ENCODE data around the gene SLC43A3.

The SLC43A3 gene

DNA sequence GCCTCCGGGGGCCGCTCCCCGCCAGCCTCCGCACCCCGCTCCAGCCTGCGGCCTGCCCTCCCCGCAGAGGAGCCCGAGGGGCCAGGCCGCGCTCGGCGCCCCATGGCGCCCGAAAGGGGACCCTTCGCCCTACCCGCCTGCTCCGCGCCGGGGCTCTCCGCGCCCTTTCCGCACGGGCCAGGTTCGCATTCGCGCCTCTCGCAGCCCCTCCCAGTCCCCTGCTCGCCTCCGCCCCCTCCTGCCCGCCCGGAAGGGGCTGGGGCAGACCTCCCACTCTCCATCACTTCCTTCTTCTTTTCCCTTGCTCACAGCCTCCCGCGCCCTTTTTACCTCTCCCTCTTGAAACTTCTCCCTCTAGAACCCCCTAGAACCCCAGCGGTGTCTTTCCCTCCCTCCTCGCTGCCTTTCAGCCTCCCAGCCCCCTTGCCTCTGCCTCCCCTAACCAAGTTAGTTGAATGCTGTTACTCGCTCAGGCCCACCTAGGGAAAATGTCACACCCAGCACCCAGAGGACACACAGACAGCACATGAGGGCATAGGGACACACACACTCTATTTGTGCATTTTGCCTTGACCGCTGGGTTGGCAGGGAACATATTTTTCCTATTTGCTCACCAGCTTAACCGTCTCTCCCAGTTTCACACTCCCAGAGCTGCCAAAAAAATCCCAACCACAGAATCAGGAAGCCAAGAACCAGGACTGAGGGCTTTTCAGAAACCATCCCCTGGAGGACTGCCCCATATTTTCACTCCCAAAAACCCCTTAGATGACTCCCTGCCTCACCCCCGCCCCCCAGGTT lies at the start of gene SLC43A3:
Gene SLC43A3, minus strand, starts transcription at position 193 of the 798 bp plus-strand sequence. CDS start 949 bp downstream, outside the sequence.
- Mint-ChIP-seq H3K4me1 (ENCODE audit: low read depth) (peaks cover 43% of the 10 kb centered on the region), H3K4me3 (peak within 1 kb of the TSS; percentile 95), H3K27me3 (no peaks in the 10 kb centered on the region), H3K9me3 (ENCODE audit: low read depth) (no peaks in the 10 kb centered on the region), H3K27ac (peak within 1 kb of the TSS; percentile 96), H3K36me3 (peaks cover 24% of the 10 kb centered on the region)

DNA sequence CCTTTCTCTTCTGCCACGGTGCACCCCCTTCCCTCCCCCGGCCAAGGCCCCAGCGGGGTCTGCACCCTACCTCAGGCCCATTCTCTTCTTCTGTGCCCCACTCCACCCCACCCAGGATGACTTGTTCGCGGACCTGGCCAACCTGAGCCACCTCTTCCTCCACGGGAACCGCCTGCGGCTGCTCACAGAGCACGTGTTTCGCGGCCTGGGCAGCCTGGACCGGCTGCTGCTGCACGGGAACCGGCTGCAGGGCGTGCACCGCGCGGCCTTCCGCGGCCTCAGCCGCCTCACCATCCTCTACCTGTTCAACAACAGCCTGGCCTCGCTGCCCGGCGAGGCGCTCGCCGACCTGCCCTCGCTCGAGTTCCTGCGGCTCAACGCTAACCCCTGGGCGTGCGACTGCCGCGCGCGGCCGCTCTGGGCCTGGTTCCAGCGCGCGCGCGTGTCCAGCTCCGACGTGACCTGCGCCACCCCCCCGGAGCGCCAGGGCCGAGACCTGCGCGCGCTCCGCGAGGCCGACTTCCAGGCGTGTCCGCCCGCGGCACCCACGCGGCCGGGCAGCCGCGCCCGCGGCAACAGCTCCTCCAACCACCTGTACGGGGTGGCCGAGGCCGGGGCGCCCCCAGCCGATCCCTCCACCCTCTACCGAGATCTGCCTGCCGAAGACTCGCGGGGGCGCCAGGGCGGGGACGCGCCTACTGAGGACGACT lies 49.3 kb upstream of the SLC43A3 start:
- no peaks in the 10 kb centered on the region for H3K9me3 Mint-ChIP-seq (ENCODE audit: low read depth)
- H3K4me1 Mint-ChIP-seq (ENCODE audit: low read depth), result peaks cover 31% of the 10 kb centered on the region
- no peaks in the 10 kb centered on the region for H3K27me3 Mint-ChIP-seq
- peak overlapping the region; percentile 81 for H3K4me3 Mint-ChIP-seq
- peak overlapping the region; percentile 80 for H3K27ac Mint-ChIP-seq
- H3K36me3 Mint-ChIP-seq, result no peaks in the 10 kb centered on the region

DNA sequence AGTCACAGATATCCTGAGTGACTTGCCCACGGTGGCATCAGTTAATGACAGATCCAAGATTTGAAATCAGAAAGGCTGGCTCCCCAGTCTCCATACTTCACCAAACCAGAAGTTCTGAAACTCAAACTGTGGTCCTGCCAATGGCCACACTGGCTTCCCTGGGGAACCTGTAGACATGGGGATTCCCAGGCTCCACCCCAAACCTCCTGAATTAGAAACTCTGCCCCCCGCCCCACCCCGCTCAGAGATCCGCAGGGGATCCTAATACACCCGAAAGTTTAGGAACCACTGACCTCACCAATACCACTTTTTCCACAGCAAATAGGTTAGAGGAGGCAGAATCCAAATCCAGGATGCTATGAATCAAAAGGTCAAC lies 48.7 kb upstream of the SLC43A3 start:
- Mint-ChIP-seq H3K27me3 (no peaks in the 10 kb centered on the region), H3K4me1 (ENCODE audit: low read depth) (peaks cover 31% of the 10 kb centered on the region), H3K36me3 (no peaks in the 10 kb centered on the region), H3K27ac (peak overlapping the region; percentile 80), H3K9me3 (ENCODE audit: low read depth) (no peaks in the 10 kb centered on the region), H3K4me3 (peak overlapping the region; percentile 81)

DNA sequence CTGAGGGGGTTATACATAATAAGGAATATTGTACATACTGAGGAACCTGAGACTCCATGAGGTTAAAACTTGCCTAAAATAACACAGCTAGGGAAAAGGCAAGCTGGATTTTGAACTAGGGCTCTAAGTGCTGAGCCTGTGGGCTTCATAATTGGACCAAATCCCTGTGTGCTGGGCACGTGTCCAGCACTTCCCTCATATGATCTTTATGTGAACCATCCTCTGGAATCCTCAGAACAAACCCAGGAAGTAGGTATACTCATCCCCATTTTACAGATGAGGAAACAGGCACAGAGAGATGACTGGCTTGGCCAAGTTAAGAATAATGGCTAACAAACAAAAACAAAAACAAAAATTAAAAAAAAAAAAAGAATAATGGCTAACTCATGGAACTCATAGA lies 48.3 kb upstream of the SLC43A3 start:
- Mint-ChIP-seq H3K9me3 (ENCODE audit: low read depth) (no peaks in the 10 kb centered on the region), H3K27ac (no peak overlapping the region), H3K4me3 (peak overlapping the region; percentile 81), H3K36me3 (no peaks in the 10 kb centered on the region), H3K27me3 (no peaks in the 10 kb centered on the region), H3K4me1 (ENCODE audit: low read depth) (peaks cover 29% of the 10 kb centered on the region)

DNA sequence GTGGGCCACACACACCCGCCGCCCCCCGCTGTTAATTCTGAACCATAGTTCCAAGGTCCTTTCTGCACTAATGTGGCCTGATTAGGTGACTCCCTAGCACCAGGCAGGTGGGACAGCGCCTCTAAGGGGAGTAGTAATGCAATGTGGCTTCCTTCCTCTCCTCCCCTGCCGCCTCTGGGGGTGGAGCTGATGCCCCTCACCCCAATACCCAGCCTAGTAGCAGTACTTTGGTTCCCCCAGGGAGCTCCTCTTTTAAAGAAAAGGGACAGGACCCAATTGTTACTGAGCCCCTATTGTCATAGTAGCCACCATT lies 47.8 kb upstream of the SLC43A3 start:
- no peaks in the 10 kb centered on the region for H3K27me3 Mint-ChIP-seq
- H3K36me3 Mint-ChIP-seq, result no peaks in the 10 kb centered on the region
- H3K4me3 Mint-ChIP-seq, result peak overlapping the region; percentile 81
- H3K9me3 Mint-ChIP-seq (ENCODE audit: low read depth), result no peaks in the 10 kb centered on the region
- no peak overlapping the region for H3K27ac Mint-ChIP-seq
- H3K4me1 Mint-ChIP-seq (ENCODE audit: low read depth), result peaks cover 27% of the 10 kb centered on the region

DNA sequence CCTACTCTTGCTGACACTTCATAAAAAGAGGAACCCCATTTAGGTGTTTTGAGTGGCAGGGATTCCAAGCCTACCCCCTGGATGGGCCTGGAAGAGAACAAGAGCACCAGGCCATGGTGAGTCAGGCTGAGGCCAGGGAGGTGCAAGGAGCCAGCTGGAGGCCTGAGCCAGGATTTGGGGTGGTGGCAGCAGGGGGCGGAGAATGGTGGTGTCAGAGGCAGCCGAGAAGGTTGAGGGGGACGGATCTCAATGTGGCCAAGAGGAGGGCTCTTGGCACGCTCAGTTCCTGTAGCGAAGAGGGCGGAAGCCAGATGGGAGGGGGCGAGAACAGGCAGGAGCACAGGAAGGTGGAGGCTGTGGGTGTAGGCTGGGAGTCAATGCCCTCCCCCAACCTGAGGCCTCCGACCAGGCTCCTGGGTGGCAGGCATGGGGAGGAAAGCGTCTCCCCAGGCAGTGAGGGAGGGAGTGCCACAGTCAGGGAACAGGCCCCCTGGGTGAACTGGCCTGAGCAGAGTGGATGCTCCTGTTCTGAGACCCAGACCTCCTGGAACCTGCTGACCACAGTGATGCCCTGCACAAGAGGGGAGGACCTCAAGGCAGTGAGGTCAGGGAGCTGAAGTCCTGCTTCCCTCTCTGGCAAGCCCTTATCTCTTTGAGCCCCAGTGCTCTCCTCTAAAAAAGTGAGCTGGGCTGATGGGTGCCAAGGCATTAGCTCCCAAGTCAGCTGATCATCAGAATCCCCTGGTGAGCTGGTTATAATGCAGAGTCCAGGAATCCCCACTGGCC lies 47.3 kb upstream of the SLC43A3 start:
- peak overlapping the region; percentile 81 for H3K4me3 Mint-ChIP-seq
- H3K27me3 Mint-ChIP-seq, result no peaks in the 10 kb centered on the region
- H3K36me3 Mint-ChIP-seq, result no peaks in the 10 kb centered on the region
- no peaks in the 10 kb centered on the region for H3K9me3 Mint-ChIP-seq (ENCODE audit: low read depth)
- H3K4me1 Mint-ChIP-seq (ENCODE audit: low read depth), result peaks cover 27% of the 10 kb centered on the region
- peak overlapping the region; percentile 46 for H3K27ac Mint-ChIP-seq

DNA sequence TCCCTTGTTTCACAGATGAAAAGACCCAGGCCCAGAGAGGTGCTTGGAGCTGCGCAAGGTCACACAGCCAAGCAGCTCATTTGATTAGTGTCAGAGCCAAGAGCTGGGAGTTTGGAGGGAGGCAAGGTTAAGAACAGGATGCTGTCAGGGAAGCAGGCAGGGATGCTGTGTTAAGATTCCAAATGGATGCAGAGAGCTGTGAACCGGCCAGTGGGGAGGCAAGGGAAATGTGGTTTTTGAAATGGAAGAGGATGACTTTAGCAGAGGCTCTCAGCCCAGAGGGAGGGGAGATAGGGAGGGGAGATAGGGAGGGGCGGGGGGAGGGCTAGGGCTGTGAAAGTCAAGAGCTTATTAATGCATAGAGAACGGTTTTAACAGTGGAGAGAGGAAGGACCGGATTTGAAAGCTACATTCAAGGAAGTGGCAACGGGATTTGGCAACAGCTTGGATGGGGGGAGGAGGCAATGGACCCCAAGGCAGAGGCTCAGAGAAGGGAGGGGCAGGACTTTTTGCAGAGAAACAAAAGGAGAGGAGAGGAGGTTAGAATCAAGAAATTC lies 46.4 kb upstream of the SLC43A3 start:
- H3K27me3 Mint-ChIP-seq, result no peaks in the 10 kb centered on the region
- peak overlapping the region; percentile 22 for H3K4me3 Mint-ChIP-seq
- H3K4me1 Mint-ChIP-seq (ENCODE audit: low read depth), result peaks cover 27% of the 10 kb centered on the region
- no peaks in the 10 kb centered on the region for H3K9me3 Mint-ChIP-seq (ENCODE audit: low read depth)
- no peaks in the 10 kb centered on the region for H3K36me3 Mint-ChIP-seq
- H3K27ac Mint-ChIP-seq, result no peak overlapping the region

DNA sequence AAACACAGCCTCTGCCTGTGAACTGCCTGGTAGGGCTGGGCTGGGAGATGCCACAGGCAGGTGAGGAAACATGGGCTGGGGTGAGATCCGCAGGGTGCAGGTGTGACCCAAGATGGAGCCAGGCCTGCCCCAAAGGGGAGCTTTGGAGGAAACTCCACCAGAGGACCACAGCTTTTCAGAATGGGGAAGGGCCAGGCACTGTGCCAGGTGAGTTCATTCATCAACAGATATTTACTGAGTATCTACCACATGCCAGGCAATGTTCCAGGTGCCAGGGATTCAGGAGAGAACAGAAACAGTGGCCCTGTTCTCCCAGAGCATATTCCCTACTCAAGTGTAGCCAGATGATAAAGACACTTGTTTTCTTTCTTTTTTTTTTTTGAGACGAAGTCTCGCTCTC lies 44.6 kb upstream of the SLC43A3 start:
- no peaks in the 10 kb centered on the region for H3K27me3 Mint-ChIP-seq
- H3K36me3 Mint-ChIP-seq, result no peaks in the 10 kb centered on the region
- no peaks in the 10 kb centered on the region for H3K9me3 Mint-ChIP-seq (ENCODE audit: low read depth)
- H3K4me3 Mint-ChIP-seq, result no peak overlapping the region
- H3K27ac Mint-ChIP-seq, result no peak overlapping the region
- H3K4me1 Mint-ChIP-seq (ENCODE audit: low read depth), result peaks cover 24% of the 10 kb centered on the region

DNA sequence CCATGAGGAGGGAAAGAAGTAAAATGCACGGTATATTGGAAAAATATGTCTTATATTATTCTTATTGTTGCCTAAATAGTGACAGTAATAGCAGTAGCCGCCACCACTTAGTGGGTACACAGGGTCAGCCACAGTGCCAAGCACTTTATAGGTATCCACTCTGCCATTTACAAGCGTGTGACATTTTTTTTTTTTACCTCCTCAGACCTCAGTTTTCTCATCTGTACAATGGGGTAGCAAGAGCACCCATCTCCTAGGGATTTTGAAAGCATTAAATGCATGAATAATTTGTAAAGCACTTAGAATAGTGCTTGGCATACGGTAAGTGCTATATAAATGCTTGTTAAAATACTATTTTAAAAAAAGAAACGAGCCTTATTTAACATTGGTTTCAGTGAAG lies 42.3 kb upstream of the SLC43A3 start:
- H3K27me3 Mint-ChIP-seq, result no peaks in the 10 kb centered on the region
- H3K27ac Mint-ChIP-seq, result no peak overlapping the region
- H3K4me1 Mint-ChIP-seq (ENCODE audit: low read depth), result peaks cover 9% of the 10 kb centered on the region
- H3K9me3 Mint-ChIP-seq (ENCODE audit: low read depth), result no peaks in the 10 kb centered on the region
- no peak overlapping the region for H3K4me3 Mint-ChIP-seq
- no peaks in the 10 kb centered on the region for H3K36me3 Mint-ChIP-seq

DNA sequence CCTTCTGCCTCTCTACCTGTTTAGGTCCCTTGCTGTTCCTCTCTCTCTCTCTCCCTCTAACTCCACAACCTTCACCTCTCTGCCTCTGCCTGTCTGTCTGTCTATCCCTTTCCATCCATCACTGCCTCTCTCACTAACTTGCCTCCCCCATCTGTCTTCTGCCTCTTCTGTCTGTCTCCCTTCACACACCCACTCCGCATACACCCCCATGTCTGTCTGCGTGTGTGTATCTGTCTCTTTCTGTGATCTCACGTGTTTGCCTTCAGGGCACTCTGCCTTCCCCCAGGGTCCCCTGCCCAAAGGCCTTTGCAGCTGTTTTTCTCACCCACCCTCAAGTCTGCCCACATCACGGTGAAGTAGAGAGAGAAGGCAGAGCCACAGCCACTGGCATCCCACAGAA lies 41.4 kb upstream of the SLC43A3 start:
- Mint-ChIP-seq H3K4me1 (ENCODE audit: low read depth) (peaks cover 3% of the 10 kb centered on the region), H3K36me3 (no peaks in the 10 kb centered on the region), H3K27me3 (no peaks in the 10 kb centered on the region), H3K4me3 (no peak overlapping the region), H3K27ac (no peak overlapping the region), H3K9me3 (ENCODE audit: low read depth) (no peaks in the 10 kb centered on the region)

DNA sequence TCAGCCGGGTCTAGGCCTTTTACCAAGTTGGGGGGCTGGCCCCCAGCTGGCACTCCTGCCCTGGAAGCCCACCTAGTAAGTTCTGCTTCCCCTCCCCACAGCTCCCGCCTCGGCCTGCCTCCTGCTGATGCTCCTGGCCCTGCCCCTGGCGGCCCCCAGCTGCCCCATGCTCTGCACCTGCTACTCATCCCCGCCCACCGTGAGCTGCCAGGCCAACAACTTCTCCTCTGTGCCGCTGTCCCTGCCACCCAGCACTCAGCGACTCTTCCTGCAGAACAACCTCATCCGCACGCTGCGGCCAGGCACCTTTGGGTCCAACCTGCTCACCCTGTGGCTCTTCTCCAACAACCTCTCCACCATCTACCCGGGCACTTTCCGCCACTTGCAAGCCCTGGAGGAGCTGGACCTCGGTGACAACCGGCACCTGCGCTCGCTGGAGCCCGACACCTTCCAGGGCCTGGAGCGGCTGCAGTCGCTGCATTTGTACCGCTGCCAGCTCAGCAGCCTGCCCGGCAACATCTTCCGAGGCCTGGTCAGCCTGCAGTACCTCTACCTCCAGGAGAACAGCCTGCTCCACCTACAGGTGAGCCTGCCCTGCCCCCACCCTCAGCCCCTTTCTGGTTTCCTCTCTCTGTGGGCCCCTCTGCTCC lies 40.7 kb upstream of the SLC43A3 start:
- Mint-ChIP-seq H3K27me3 (no peaks in the 10 kb centered on the region), H3K36me3 (no peaks in the 10 kb centered on the region), H3K4me1 (ENCODE audit: low read depth) (no peaks in the 10 kb centered on the region), H3K4me3 (no peak overlapping the region), H3K9me3 (ENCODE audit: low read depth) (no peaks in the 10 kb centered on the region), H3K27ac (no peak overlapping the region)

DNA sequence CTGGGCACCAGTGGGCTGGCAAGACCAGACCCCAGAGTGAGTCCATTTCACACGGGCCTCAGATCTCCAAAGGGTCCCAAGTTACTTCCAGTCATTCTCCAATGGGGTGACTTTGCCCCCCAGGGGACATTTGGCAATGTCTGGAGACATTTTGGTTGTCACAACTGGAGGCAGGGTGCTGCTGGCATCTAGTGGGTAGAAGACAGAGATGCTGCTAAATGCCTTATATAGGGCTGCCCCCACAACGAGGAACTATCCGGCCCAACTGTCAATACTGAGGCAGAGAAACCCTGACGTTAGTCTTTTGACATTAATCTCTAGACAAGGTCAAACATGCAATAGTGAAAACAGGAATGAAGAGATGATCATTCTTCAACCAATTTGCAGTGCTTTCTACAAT lies 39.8 kb upstream of the SLC43A3 start:
- Mint-ChIP-seq H3K4me1 (ENCODE audit: low read depth) (no peaks in the 10 kb centered on the region), H3K9me3 (ENCODE audit: low read depth) (no peaks in the 10 kb centered on the region), H3K4me3 (no peak overlapping the region), H3K36me3 (no peaks in the 10 kb centered on the region), H3K27me3 (no peaks in the 10 kb centered on the region), H3K27ac (no peak overlapping the region)

DNA sequence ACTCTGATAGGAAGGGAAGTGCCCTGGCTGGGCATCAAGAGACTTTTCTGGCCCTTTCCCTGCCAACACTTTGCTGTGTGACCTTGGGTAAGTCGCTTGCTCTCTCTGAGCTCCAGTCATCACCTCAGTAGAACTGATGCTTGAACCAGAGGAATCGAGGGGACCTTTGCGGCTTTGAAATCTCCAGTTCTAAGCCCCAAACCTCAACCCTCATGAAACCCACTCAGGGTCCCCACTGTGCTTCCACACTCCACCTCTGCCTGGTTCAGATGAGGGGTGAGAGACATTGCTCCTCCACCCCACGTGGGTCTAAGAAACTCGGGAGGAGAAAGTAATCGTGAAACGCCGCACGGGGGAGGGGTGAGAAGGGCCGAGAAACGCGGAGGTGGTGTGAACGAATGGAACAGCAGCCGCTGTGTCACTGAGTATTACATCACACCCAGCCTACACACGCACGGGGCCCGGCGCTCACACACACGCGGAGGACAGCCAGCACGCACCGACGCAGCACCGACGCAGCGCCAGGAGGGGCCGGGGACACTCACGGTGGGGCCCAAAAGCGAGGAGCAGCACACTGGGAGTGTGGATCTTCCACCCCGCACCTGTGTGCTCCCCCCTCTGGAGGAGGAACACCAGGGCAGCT lies 37.7 kb upstream of the SLC43A3 start:
- no peaks in the 10 kb centered on the region for H3K36me3 Mint-ChIP-seq
- no peak overlapping the region for H3K4me3 Mint-ChIP-seq
- peaks cover 10% of the 10 kb centered on the region for H3K4me1 Mint-ChIP-seq (ENCODE audit: low read depth)
- H3K27ac Mint-ChIP-seq, result no peak overlapping the region
- H3K9me3 Mint-ChIP-seq (ENCODE audit: low read depth), result no peaks in the 10 kb centered on the region
- peaks cover 3% of the 10 kb centered on the region for H3K27me3 Mint-ChIP-seq

All from activated naive CD8-positive, alpha-beta T cell (primary cell).